Common myeloid progenitor, CD34-positive (primary cell): Measurements from ENCODE around the gene FOXO1.

Experiments used
- CTCF ChIA-PET: fragments of 350-600 bp; sonication (Branson Sonifier 250); formaldehyde crosslinking; loops from one replicate; lab custom pipeline; 2021; ENCODE audit warnings: antibody characterized with exemption; lab: Charles Lee
- POLR2A ChIA-PET: fragments of 350-600 bp; sonication (Branson Sonifier 250); formaldehyde crosslinking; loops from one replicate; lab custom pipeline; 2021; ENCODE audit warnings: antibody characterized with exemption; lab: Charles Lee
- DNase-seq, 3 donors: peaks; one replicate each; pipeline versions ENCODE4 v3.0.0 to v3.0.0-alpha.2; 2013
- H3K27ac ChIP-seq, 2 experiments: 1 replicate in 1 of 2; 2 replicates in 1 of 2; pipeline ENCODE4 v1.7.0; 2013; ENCODE audit warnings: inconsistent platforms in 2 of 2, low read length in 2 of 2, mild to moderate bottlenecking in 2 of 2, low read depth in 1 of 2, moderate library complexity in 1 of 2; ENCODE audit not compliant: severe bottlenecking in 2 of 2, insufficient read depth in 1 of 2, poor library complexity in 1 of 2
- H3K27me3 ChIP-seq, 5 experiments: replicated peaks in 2 of 5; 1 replicate in 3 of 5; 2 replicates in 2 of 5; pipeline versions ENCODE4 v1.6.1 to v1.7.0; 2013; ENCODE audit warnings: low read length in 4 of 5, mild to moderate bottlenecking in 2 of 5, moderate library complexity in 2 of 5, inconsistent platforms in 1 of 5; ENCODE audit not compliant: insufficient read depth in 5 of 5, control insufficient read depth in 4 of 5
- H3K36me3 ChIP-seq, 4 experiments: 1 replicate in 2 of 4; 2 replicates in 2 of 4; pipeline versions ENCODE4 v1.6.1 to v1.7.0; 2013; ENCODE audit warnings: low read length in 3 of 4, control low read depth in 1 of 4, mild to moderate bottlenecking in 1 of 4; ENCODE audit not compliant: control insufficient read depth in 4 of 4, insufficient read depth in 4 of 4
- H3K4me1 ChIP-seq, 4 experiments: 1 replicate in 3 of 4; 2 replicates in 1 of 4; pipeline versions ENCODE4 v1.6.1 to v1.7.1; 2013; ENCODE audit warnings: low read length in 3 of 4, mild to moderate bottlenecking in 3 of 4, control low read depth in 1 of 4, inconsistent platforms in 1 of 4, moderate library complexity in 1 of 4; ENCODE audit not compliant: control insufficient read depth in 4 of 4, insufficient read depth in 4 of 4; ENCODE audit errors: control extremely low read depth in 1 of 4
- H3K4me3 ChIP-seq, 7 experiments: 1 replicate in 4 of 7; 2 replicates in 3 of 7; pipeline versions ENCODE4 v1.5.1 to v1.7.0; 2013; ENCODE audit warnings: mild to moderate bottlenecking in 7 of 7, low read length in 6 of 7, moderate library complexity in 6 of 7, inconsistent platforms in 2 of 7, low read depth in 2 of 7, control low read depth in 1 of 7; ENCODE audit not compliant: insufficient read depth in 4 of 7, control insufficient read depth in 1 of 7; ENCODE audit errors: extremely low read depth in 1 of 7
- H3K9me3 ChIP-seq, 5 experiments: 1 replicate in 4 of 5; 2 replicates in 1 of 5; pipeline versions ENCODE4 v1.6.1 to v1.7.1; 2013; ENCODE audit warnings: low read length in 4 of 5, mild to moderate bottlenecking in 2 of 5, inconsistent platforms in 1 of 5, low read depth in 1 of 5, moderate library complexity in 1 of 5; ENCODE audit not compliant: control insufficient read depth in 4 of 5, insufficient read depth in 2 of 5; ENCODE audit errors: control extremely low read depth in 1 of 5
- WGBS: methylation state at CpG from one replicate; pipeline ENCODE4 v1.1.5; 2013; ENCODE audit not compliant: insufficient coverage; 5-methylcytosine and 5-hydroxymethylcytosine counted together

FOXO1 gene

DNA sequence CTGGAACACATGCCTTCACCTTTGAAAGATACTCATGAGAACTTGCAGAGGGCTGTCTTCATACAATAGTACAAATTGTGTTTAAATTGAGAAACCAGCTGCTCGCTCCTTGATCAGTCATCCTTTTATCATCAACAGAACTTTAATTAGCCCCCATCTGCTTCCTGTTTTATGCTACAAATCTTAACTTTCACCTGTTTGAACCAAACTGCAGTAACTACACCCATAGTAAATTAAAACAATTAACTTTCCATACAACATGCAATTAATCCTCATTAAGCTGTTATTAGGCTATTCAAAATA lies 85.2 kb downstream of the FOXO1 start:
- Histone ChIP-seq H3K27ac (no peak overlapping the region), H3K4me1 (peaks cover 5 to 37% (median 17%) of the 10 kb centered on the region in 4 experiments), H3K36me3 (no peaks in the 10 kb centered on the region), H3K9me3 (peaks cover 5 to 19% (median 6%) of the 10 kb centered on the region in 5 experiments), H3K4me3 (no peak overlapping the region), H3K27me3 (no peaks in the 10 kb centered on the region)
- DNase-seq, result peak in 2 of 3 donors; percentile 79 to 90
- ChIA-PET CTCF (interaction anchor here (0.8 to 3.0 kb wide), 4 partner anchors 10 to 87 kb away, joined by 3 to 6 read pairs (median 4); no protein-coding TSS in a partner anchor), POLR2A (no interaction called here)
- no CpG with 5 or more reads among the region's 1 CpG for WGBS

GRCh38 chr13:40580566-40581276 lies 85.7 kb downstream of the FOXO1 start:
- no peaks in the 10 kb centered on the region for H3K36me3 ChIP-seq
- 90% methylated on average over 2 of the region's 7 CpGs for WGBS
- ChIA-PET POLR2A (no interaction called here), CTCF (interaction anchor here (0.8 to 3.0 kb wide), 3 partner anchors 10 to 19 kb away, joined by 3 to 6 read pairs (median 4); no protein-coding TSS in a partner anchor)
- H3K27me3 ChIP-seq, result no peaks in the 10 kb centered on the region
- no peak overlapping the region for H3K27ac ChIP-seq
- peaks cover 3 to 34% (median 12%) of the 10 kb centered on the region in 4 experiments for H3K4me1 ChIP-seq
- peaks cover 5 to 19% (median 6%) of the 10 kb centered on the region in 5 experiments for H3K9me3 ChIP-seq
- DNase-seq, result peak in 1 of 3 donors; percentile 28
- H3K4me3 ChIP-seq, result no peak overlapping the region

GRCh38 chr13:40579535-40579934 lies 86.9 kb downstream of the FOXO1 start:
- DNase-seq, result no peak
- no peaks in the 10 kb centered on the region for H3K36me3 ChIP-seq
- no peaks in the 10 kb centered on the region for H3K27me3 ChIP-seq
- CTCF ChIA-PET, result no interaction called here
- H3K27ac ChIP-seq, result no peak overlapping the region
- H3K4me1 ChIP-seq, result peaks cover 3 to 29% (median 9%) of the 10 kb centered on the region in 4 experiments
- POLR2A ChIA-PET, result no interaction called here
- WGBS, result no CpG with 5 or more reads among the region's 2 CpGs
- peaks cover 5 to 19% (median 6%) of the 10 kb centered on the region in 5 experiments for H3K9me3 ChIP-seq
- H3K4me3 ChIP-seq, result no peak overlapping the region

- CTCF ChIA-PET, result interaction anchor here (1.1 kb wide), 1 partner anchor 12 kb away, joined by 3 read pairs; no protein-coding TSS in a partner anchor
- WGBS, result 84% methylated on average over 3 of the region's 3 CpGs
- Histone ChIP-seq H3K36me3 (no peaks in the 10 kb centered on the region), H3K9me3 (peaks cover 0 to 8% (median 2%) of the 10 kb centered on the region in 5 experiments), H3K27ac (no peak overlapping the region), H3K27me3 (no peaks in the 10 kb centered on the region), H3K4me3 (no peak overlapping the region), H3K4me1 (peaks cover 4 to 42% (median 12%) of the 10 kb centered on the region in 4 experiments)
- POLR2A ChIA-PET, result interaction anchor here (0.6 kb wide), 1 partner anchor 12 kb away, joined by 6 read pairs; no protein-coding TSS in a partner anchor
- DNase-seq, result no peak
These were observed 88.4 kb downstream of the FOXO1 start for GRCh38 chr13:40578055-40578454.

GRCh38 chr13:40576369-40576768 lies 90.1 kb downstream of the FOXO1 start:
- Histone ChIP-seq H3K4me3 (no peak overlapping the region), H3K27me3 (no peaks in the 10 kb centered on the region), H3K36me3 (no peaks in the 10 kb centered on the region), H3K4me1 (peaks cover 4 to 43% (median 11%) of the 10 kb centered on the region in 4 experiments), H3K27ac (no peak overlapping the region), H3K9me3 (no peaks in the 10 kb centered on the region)
- CTCF ChIA-PET, result interaction anchor here (0.9 kb wide), 1 partner anchor 11 kb away, joined by 3 read pairs; no protein-coding TSS in a partner anchor
- peak in 2 of 3 donors; percentile 25 to 36 for DNase-seq
- WGBS, result 89% methylated on average over 3 of the region's 4 CpGs
- POLR2A ChIA-PET, result no interaction called here

DNA sequence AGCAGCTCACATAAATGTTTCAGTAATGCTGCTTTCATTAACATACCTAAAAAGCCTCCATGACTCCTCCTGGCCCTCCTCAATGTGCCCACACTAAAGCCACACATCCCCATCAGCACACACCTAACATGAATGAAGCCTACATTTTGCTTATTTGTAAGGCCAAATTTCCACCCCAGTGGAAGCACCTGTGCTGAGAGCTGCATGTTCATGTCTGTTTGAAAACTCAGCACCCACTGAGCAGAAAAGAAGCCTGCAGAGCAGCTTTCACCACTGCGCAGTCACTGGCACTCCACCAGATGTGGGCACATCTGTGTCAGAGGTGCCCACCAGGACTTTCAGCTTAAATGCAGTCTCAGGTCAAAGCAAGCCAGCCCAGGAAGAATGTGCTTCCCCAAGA lies 93.5 kb downstream of the FOXO1 start:
- no peak overlapping the region for H3K4me3 ChIP-seq

More for the DNA sequence above, 93.5 kb downstream of the FOXO1 start:
- no peaks in the 10 kb centered on the region for H3K36me3 ChIP-seq
- WGBS, result 82% methylated on average over 1 of the region's 1 CpG
- no peak for DNase-seq
- POLR2A ChIA-PET, result interaction anchor here (0.7 kb wide), 1 partner anchor 12 kb away, joined by 3 read pairs; no protein-coding TSS in a partner anchor
- no peak overlapping the region for H3K27ac ChIP-seq
- peaks cover 0 to 37% (median 8%) of the 10 kb centered on the region in 4 experiments for H3K4me1 ChIP-seq
- H3K27me3 ChIP-seq, result no peaks in the 10 kb centered on the region
- H3K9me3 ChIP-seq, result no peaks in the 10 kb centered on the region
- CTCF ChIA-PET, result interaction anchor here (1.0 kb wide), 1 partner anchor 48 kb away, joined by 3 read pairs; no protein-coding TSS in a partner anchor
